NCI-H2196 (cell line): Measurements from ENCODE around the gene GMDS.
A peak's percentile ranks its signal among the peaks of the same experiment; 100 is the strongest.

Experiments used
- DNase-seq: peaks from one replicate; lab custom pipeline; 2025; ENCODE audit not compliant: unreplicated experiment; lab: John Stamatoyannopoulos, UW

The GMDS gene

GRCh38 chr6:1952740-1953360, 292.6 kb downstream of the GMDS start:
- DNase-seq = no peak

DNA sequence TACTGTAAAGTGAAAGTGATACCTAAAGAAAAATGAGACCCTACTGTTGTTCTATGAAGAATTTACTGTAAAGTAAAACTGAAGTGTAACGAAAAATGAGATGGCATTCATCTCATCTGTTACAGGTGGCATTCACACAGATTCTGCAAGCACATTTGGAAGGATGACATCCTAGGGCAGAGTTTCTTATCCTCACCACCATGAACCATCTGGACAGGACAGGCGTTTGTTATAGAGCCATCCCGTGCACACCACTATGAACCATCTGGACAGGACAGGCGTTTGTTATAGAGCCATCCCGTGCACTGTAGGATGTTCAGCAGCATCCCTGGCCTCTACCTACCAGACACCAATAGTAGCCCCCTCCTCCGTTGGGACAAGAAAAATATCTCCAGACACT, 294.8 kb downstream of the GMDS start:
- DNase-seq = no peak

GRCh38 chr6:1949538-1949937, 295.9 kb downstream of the GMDS start:
- DNase-seq = no peak

GRCh38 chr6:1947922-1948321, 297.5 kb downstream of the GMDS start:
- DNase-seq = no peak

- DNase-seq = no peak
Measured at GRCh38 chr6:1946583-1946982, 298.8 kb downstream of the GMDS start.

- no peak for DNase-seq
Measured at GRCh38 chr6:1945235-1945832, 300.1 kb downstream of the GMDS start.

DNA sequence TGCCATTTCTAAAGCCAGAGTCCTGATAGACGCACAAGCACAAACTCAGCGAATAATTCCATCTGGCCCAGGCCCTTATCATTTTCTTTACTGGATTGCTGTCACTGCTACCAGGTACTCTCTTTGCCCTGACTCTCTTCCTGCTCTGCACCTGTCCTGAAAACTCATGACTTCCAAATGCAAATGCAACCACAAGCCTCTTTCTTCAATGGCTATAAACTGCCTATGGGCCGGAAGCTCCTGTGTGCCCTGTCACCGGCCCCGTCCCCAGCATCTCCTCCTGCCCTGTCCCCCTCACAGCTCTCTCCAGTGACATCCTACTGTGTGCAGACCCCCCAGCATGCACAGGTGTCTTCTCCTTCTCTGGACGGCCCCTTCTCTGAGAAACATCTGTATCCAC, 302.6 kb downstream of the GMDS start:
- no peak for DNase-seq

DNA sequence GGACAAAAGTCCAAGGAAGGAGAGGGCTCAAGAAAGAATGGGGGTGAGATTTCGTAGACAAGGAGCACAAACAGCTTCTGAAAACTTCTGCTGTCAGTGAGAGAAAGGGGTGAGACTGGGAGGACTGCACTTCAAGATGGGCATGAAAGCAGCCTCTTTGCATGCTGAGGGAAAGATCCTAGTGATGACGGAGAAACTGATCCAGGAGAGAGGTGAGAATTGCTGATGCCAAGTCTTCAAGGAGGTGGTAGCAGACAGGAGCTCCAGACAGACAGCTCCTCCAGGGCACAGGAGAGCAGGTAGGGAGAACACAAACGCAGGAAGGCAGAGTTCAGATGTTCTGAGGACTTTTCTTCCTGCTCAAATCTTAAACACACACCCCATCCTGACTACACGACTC, 303.9 kb downstream of the GMDS start:
- no peak for DNase-seq

GRCh38 chr6:1940381-1940780, 305.0 kb downstream of the GMDS start:
- peak; percentile 5 for DNase-seq

GRCh38 chr6:1933292-1933691, 312.1 kb downstream of the GMDS start:
- DNase-seq = no peak

- DNase-seq = no peak
Measured at GRCh38 chr6:1931817-1932216, 313.6 kb downstream of the GMDS start.

DNA sequence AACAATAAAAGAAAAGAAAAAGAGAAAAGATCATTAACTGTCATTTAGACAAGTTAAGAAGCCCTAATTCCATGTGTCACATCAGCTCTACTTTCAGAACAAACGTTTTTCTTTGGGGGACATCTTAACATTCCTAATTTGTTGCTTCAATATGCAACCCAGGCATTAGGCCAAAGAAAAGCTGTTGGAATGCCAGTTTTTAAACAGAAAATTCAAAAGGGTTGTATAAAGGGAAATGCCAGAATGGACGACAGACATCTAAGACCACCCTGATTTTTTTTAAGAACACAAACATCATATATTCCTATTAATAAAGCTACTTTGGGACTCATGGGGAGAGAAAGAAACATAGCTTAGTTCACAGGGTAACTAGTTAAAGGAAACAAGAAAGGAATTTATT, 315.0 kb downstream of the GMDS start:
- no peak for DNase-seq

GRCh38 chr6:1929931-1930330, 315.5 kb downstream of the GMDS start:
- no peak for DNase-seq

- no peak for DNase-seq
Measured at GRCh38 chr6:1925743-1926430, 319.5 kb downstream of the GMDS start.

GRCh38 chr6:1923449-1923848, 322.0 kb downstream of the GMDS start:
- DNase-seq = no peak

GRCh38 chr6:1917626-1918371, 327.6 kb downstream of the GMDS start:
- no peak for DNase-seq

DNA sequence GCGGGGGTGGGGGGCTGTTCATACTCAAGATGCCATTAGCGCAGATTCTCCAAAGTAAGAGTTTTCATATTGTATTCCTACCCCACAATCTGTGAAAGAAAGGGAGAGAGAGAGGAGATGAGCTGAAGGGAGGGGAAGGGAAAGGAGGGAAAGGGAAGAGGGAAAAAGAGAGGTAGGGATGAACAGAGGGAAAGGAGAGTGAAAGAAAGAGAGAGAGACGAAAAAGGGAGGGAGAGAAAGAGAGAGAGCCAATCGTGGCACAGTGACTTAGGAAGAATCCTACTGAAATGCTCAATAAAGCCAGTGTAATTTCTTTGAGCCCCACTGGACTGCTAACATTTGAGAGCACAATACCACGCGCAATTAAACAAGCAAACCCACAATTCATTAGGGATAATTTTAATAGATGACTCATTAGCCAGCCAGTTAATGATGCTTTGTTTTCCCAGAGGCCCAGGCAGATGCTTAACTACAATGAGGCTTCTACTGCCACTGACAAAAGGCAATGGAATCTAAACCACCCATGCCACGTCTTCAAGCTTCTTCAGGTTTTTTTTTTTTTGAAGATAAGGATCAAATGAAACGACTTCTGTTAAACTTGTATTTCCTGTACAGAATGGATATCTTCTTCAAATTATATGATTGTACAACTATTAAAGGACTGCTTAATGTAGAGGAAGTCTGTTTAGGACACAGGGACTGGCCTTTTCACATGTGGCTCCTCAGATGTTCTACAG, 328.9 kb downstream of the GMDS start:
- no peak for DNase-seq

DNA sequence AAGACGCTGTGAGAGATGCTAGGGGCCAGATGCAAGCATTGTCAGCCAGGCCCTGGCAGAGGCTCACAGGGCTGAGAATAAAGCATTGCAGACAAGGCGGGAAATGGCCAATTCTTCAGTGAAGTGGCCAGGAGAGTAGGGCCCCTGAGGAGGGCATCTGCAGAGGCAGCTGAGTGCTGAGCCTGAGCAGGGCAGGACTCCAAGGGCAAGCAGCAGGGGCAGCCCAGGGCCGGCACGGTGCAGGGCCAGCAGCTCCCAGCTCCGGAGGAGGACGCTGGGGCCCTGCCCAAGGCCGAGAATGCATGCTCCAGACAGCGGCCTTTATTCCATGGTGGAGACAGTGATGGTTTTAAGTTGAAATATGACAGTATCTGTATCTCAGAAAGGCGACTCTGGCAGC, 330.2 kb downstream of the GMDS start:
- no peak for DNase-seq

GRCh38 chr6:1913577-1913976, 331.8 kb downstream of the GMDS start:
- no peak for DNase-seq

GRCh38 chr6:1912731-1913130, 332.7 kb downstream of the GMDS start:
- no peak for DNase-seq

- no peak for DNase-seq
Measured at GRCh38 chr6:1911474-1911873, 333.9 kb downstream of the GMDS start.
